NCI-H82 treated with DMSO at 0.1 percent for 48 hours (cell line): ENCODE data around the gene RHOBTB1.

Experiments used
- DNase-seq: peaks from one replicate; lab custom pipeline; 2025; ENCODE audit not compliant: unreplicated experiment; lab: John Stamatoyannopoulos, UW

The RHOBTB1 gene

GRCh38 chr10:60825520-60825919 lies 118.5 kb downstream of the RHOBTB1 start:
- no peak for DNase-seq

GRCh38 chr10:60823324-60823723 lies 120.7 kb downstream of the RHOBTB1 start:
- no peak for DNase-seq

- DNase-seq, result no peak
These were observed 121.2 kb downstream of the RHOBTB1 start for GRCh38 chr10:60822809-60823208.

- DNase-seq, result no peak
These were observed 122.3 kb downstream of the RHOBTB1 start for GRCh38 chr10:60821656-60822055.

GRCh38 chr10:60820093-60820754 lies 123.8 kb downstream of the RHOBTB1 start:
- DNase-seq, result no peak
